Upper lobe of left lung (tissue), 6 donors: ENCODE results near the gene CCDC126. TPM values are rescaled to one million over a fixed set of nuclear protein-coding genes. Genes with fewer than 3 reads are reported as not detected.

Experiments used
- ATAC-seq, 2 donors: fragments of 200-7000 bp; cut with Tn5 transposase; one replicate each; pipeline ENCODE4 v1.9.1; 2022; ENCODE audit warnings: mild to moderate bottlenecking in 2 of 2, moderate library complexity in 2 of 2; ENCODE audit not compliant: low FRiP score in 2 of 2
- DNase-seq, 2 donors: peaks; one replicate each; pipeline ENCODE4 v3.0.0-alpha.2; 2019 to 2020
- H3K27ac ChIP-seq, 4 donors: fragments of 200-600 bp; sonication (generic); one replicate each; pipeline ENCODE4 v1.5.1; 2016 to 2019
- H3K27me3 ChIP-seq, 4 donors: fragments of 200-600 bp; sonication (generic); one replicate each; pipeline ENCODE4 v1.5.1; 2017 to 2019
- H3K36me3 ChIP-seq, 4 donors: fragments of 200-600 bp; sonication (generic); one replicate each; pipeline ENCODE4 v1.5.1; 2016 to 2019
- H3K4me1 ChIP-seq, 4 donors: fragments of 200-600 bp; sonication (generic); one replicate each; pipeline ENCODE4 v1.5.1; 2018 to 2019
- H3K4me3 ChIP-seq, 4 donors: fragments of 200-600 bp; sonication (generic); one replicate each; pipeline ENCODE4 v1.5.1; 2017 to 2019; ENCODE audit warnings: mild to moderate bottlenecking in 2 of 4, moderate library complexity in 1 of 4
- H3K9me3 ChIP-seq, 4 donors: fragments of 200-600 bp; sonication (generic); one replicate each; pipeline ENCODE4 v1.5.1; 2018 to 2019
- CTCF ChIP-seq, 6 experiments: fragments of 450-650 bp in 4 of 6; fragments of 200-600 bp in 2 of 6; sonication (generic) in 2 of 6; IDR thresholded peaks; one replicate each; pipeline ENCODE4 v1.5.1; 2016 to 2019; ENCODE audit warnings: antibody characterized with exemption in 6 of 6
- EP300 ChIP-seq, 4 donors: sonication (generic); formaldehyde crosslinking; IDR thresholded peaks; one replicate each; pipeline ENCODE4 v1.5.1; 2017; ENCODE audit warnings: antibody characterized with exemption in 4 of 4, control low read depth in 2 of 4
- POLR2A ChIP-seq, 4 donors: fragments of 450-650 bp; IDR thresholded peaks; one replicate each; pipeline ENCODE4 v1.5.1; 2016 to 2017; ENCODE audit warnings: antibody characterized with exemption in 4 of 4, mild to moderate bottlenecking in 2 of 4
- POLR2AphosphoS5 ChIP-seq, 2 donors: sonication (generic); formaldehyde crosslinking; IDR thresholded peaks; one replicate each; pipeline ENCODE4 v1.5.1; 2017; ENCODE audit warnings: antibody characterized with exemption in 2 of 2
- WGBS, 2 donors: methylation state at CpG; one replicate each; pipeline ENCODE4 v1.1.5; 2017 to 2018; 5-methylcytosine and 5-hydroxymethylcytosine counted together
- total RNA-seq, 6 donors: library from RNA; depleted of rRNA in 4 of 6; stranded (reverse); fragments of >200 nt in 4 of 6; gene quantifications; one replicate each; pipeline versions ENCODE4 v1.1.0 to v1.2.1, GENCODE V29; 2016 to 2021
- donor health status: DM: no; HTN: no; CAD: no; lungs with moderate emphysema.
- donor health status: DM: no; HTN: yes; CAD: no; lungs with severe emphysema.

The CCDC126 gene
- total RNA-seq, 6 donors from 2014 or later = 11.5 to 48.2 (median 14.7) TPM

- Histone ChIP-seq H3K36me3 (no peaks in the 10 kb centered on the region), H3K9me3 (peaks cover 7 to 34% (median 27%) of the 10 kb centered on the region in 4 donors), H3K27ac (no peak overlapping the region), H3K4me3 (no peak overlapping the region), H3K27me3 (no peaks in the 10 kb centered on the region), H3K4me1 (no peaks in the 10 kb centered on the region)
- TF ChIP-seq CTCF (IDR thresholded peaks at IDR 0.05) (peak in 1 of 6 experiments; percentile 30), EP300 (IDR thresholded peaks at IDR 0.05) (no peak)
- WGBS, 2 donors = 0 to 61% methylated on average over 1 of the region's 1 CpG
- ATAC-seq (no peak), DNase-seq (no peak)
These were observed 57.3 kb downstream of the CCDC126 start for GRCh38 chr7:23654508-23654907.

GRCh38 chr7:23655433-23655832, 58.3 kb downstream of the CCDC126 start:
- Histone ChIP-seq H3K4me1 (no peaks in the 10 kb centered on the region), H3K36me3 (no peaks in the 10 kb centered on the region), H3K9me3 (peaks cover 7 to 34% (median 27%) of the 10 kb centered on the region in 4 donors), H3K4me3 (no peak overlapping the region), H3K27me3 (no peaks in the 10 kb centered on the region), H3K27ac (no peak overlapping the region)
- WGBS, 2 donors = 95% methylated on average over 13 to 22 of the region's 22 CpGs
- ATAC-seq = no peak
- TF ChIP-seq POLR2A (IDR thresholded peaks at IDR 0.05) (no peak), POLR2AphosphoS5 (IDR thresholded peaks at IDR 0.05) (no peak), CTCF (IDR thresholded peaks at IDR 0.05) (no peak), EP300 (IDR thresholded peaks at IDR 0.05) (no peak)
- DNase-seq = peak in 1 of 2 donors; percentile 65

- H3K4me3 ChIP-seq = no peak overlapping the region
These were observed 61.7 kb downstream of the CCDC126 start for GRCh38 chr7:23658831-23659427.

GRCh38 chr7:23661385-23661784, 64.2 kb downstream of the CCDC126 start:
- no peak for DNase-seq
- no peak for ATAC-seq
- Histone ChIP-seq H3K27ac (no peak overlapping the region), H3K27me3 (no peaks in the 10 kb centered on the region), H3K9me3 (peaks cover 0 to 8% (median 3%) of the 10 kb centered on the region in 4 donors), H3K4me3 (no peak overlapping the region), H3K4me1 (no peaks in the 10 kb centered on the region), H3K36me3 (no peaks in the 10 kb centered on the region)
- TF ChIP-seq CTCF (IDR thresholded peaks at IDR 0.05) (no peak), POLR2AphosphoS5 (IDR thresholded peaks at IDR 0.05) (no peak), EP300 (IDR thresholded peaks at IDR 0.05) (no peak), POLR2A (IDR thresholded peaks at IDR 0.05) (no peak)
- WGBS, 2 donors = 91% methylated on average over 3 of the region's 3 CpGs

More at GRCh38 chr7:23658831-23659427, 61.7 kb downstream of the CCDC126 start:
- Histone ChIP-seq H3K36me3 (no peaks in the 10 kb centered on the region), H3K27ac (no peak overlapping the region), H3K4me1 (no peaks in the 10 kb centered on the region), H3K27me3 (no peaks in the 10 kb centered on the region), H3K9me3 (peaks cover 7 to 21% (median 16%) of the 10 kb centered on the region in 4 donors)
- DNase-seq (peak in 1 of 2 donors; percentile 11), ATAC-seq (no peak)
- WGBS, 2 donors = 80 to 94% methylated on average over 7 of the region's 7 CpGs
- TF ChIP-seq POLR2AphosphoS5 (IDR thresholded peaks at IDR 0.05) (no peak), EP300 (IDR thresholded peaks at IDR 0.05) (no peak), POLR2A (IDR thresholded peaks at IDR 0.05) (no peak), CTCF (IDR thresholded peaks at IDR 0.05) (no peak)
